Colonic mucosa (tissue), 4 donors: ENCODE measurements around the gene FAM13C. TPM values are rescaled to one million over a fixed set of nuclear protein-coding genes. Genes with fewer than 3 reads are reported as not detected.

ENCODE experiments used
- DNase-seq: peaks from one replicate; pipeline ENCODE4 v3.0.0-alpha.2; 2020
- H3K27ac ChIP-seq: fragments of 200-600 bp; one replicate; pipeline ENCODE4 v1.8.0; 2021
- H3K27me3 ChIP-seq: fragments of 200-600 bp; one replicate; pipeline ENCODE4 v1.8.0; 2021
- H3K36me3 ChIP-seq: fragments of 200-600 bp; one replicate; pipeline ENCODE4 v1.8.0; 2021
- H3K4me1 ChIP-seq: fragments of 200-600 bp; one replicate; pipeline ENCODE4 v1.8.0; 2021; ENCODE audit warnings: mild to moderate bottlenecking
- H3K4me3 ChIP-seq: fragments of 200-600 bp; one replicate; pipeline ENCODE4 v1.8.0; 2021
- H3K9ac ChIP-seq, 2 donors: one replicate each; pipeline ENCODE4 v1.7.0; 2013; ENCODE audit warnings: control low read depth in 2 of 2, low read depth in 2 of 2, low read length in 2 of 2
- H3K9me3 ChIP-seq: fragments of 200-600 bp; one replicate; pipeline ENCODE4 v1.8.0; 2021
- CTCF ChIP-seq: fragments of 200-600 bp; IDR thresholded peaks from one replicate; pipeline ENCODE4 v1.8.0; 2022; ENCODE audit warnings: antibody characterized with exemption, mild to moderate bottlenecking
- intact Hi-C: fragments of 100-400 bp; cut with DNase I; formaldehyde crosslinking; loops from one replicate; pipeline ENCODE4 v1.14.1; 2022
- total RNA-seq, 2 donors: library from RNA; stranded (reverse); fragmentation: NEBNext Ultra II Directional in 1 of 2; extraction: Animal tissue kit (Norgen Biotek cat#: 25700) in 1 of 2; gene quantifications; one replicate each; pipeline ENCODE4 v1.2.1, GENCODE V29; 2021
- donor health status: healthy.
- donor health status: DM: no; HTN: no; CAD: no.
- donor health status: DM: no; HTN: no; CAD: no.

Gene FAM13C
- total RNA-seq, 2 donors from 2014 or later = 1.0 to 2.5 TPM

GRCh38 chr10:59222788-59223187 is 139.6 kb downstream of the FAM13C start:
- TF ChIP-seq CTCF = no peak

GRCh38 chr10:59216178-59216869 is 146.0 kb downstream of the FAM13C start:
- DNase-seq = no peak
- no peak overlapping the region for H3K4me3 ChIP-seq
- no peak overlapping the region for H3K27ac ChIP-seq
- no peaks in the 10 kb centered on the region for H3K27me3 ChIP-seq
- intact Hi-C loops = no loop called here
- no peaks in the 10 kb centered on the region for H3K36me3 ChIP-seq
- no peak for TF ChIP-seq CTCF
- H3K9ac ChIP-seq = no peak overlapping the region
- H3K9me3 ChIP-seq = no peaks in the 10 kb centered on the region
- no peaks in the 10 kb centered on the region for H3K4me1 ChIP-seq

More at GRCh38 chr10:59222788-59223187, 139.6 kb downstream of the FAM13C start:
- Histone ChIP-seq H3K9ac (no peak overlapping the region), H3K27me3 (no peaks in the 10 kb centered on the region), H3K9me3 (no peaks in the 10 kb centered on the region), H3K4me1 (no peaks in the 10 kb centered on the region), H3K4me3 (no peak overlapping the region), H3K36me3 (no peaks in the 10 kb centered on the region), H3K27ac (no peak overlapping the region)
- intact Hi-C loops = no loop called here
- DNase-seq = no peak

GRCh38 chr10:59214160-59214559 is 148.2 kb downstream of the FAM13C start:
- no peaks in the 10 kb centered on the region for H3K36me3 ChIP-seq
- no peak for DNase-seq
- intact Hi-C loops = no loop called here

GRCh38 chr10:59212301-59212798 is 150.0 kb downstream of the FAM13C start:
- Histone ChIP-seq H3K36me3 (no peaks in the 10 kb centered on the region), H3K9me3 (no peaks in the 10 kb centered on the region), H3K4me3 (no peak overlapping the region), H3K27ac (no peak overlapping the region), H3K4me1 (no peaks in the 10 kb centered on the region), H3K9ac (no peak overlapping the region), H3K27me3 (no peaks in the 10 kb centered on the region)
- DNase-seq = no peak
- intact Hi-C loops = no loop called here
- TF ChIP-seq CTCF = no peak

More at GRCh38 chr10:59214160-59214559, 148.2 kb downstream of the FAM13C start:
- Histone ChIP-seq H3K9ac (no peak overlapping the region), H3K4me3 (no peak overlapping the region), H3K27me3 (no peaks in the 10 kb centered on the region), H3K27ac (no peak overlapping the region), H3K9me3 (no peaks in the 10 kb centered on the region), H3K4me1 (no peaks in the 10 kb centered on the region)
- TF ChIP-seq CTCF = no peak

- intact Hi-C loops = no loop called here
- TF ChIP-seq CTCF = no peak
- Histone ChIP-seq H3K9ac (no peak overlapping the region), H3K4me1 (no peaks in the 10 kb centered on the region), H3K27me3 (no peaks in the 10 kb centered on the region), H3K9me3 (no peaks in the 10 kb centered on the region), H3K36me3 (no peaks in the 10 kb centered on the region), H3K27ac (no peak overlapping the region), H3K4me3 (no peak overlapping the region)
- no peak for DNase-seq
Measured at GRCh38 chr10:59206204-59206720, 156.1 kb downstream of the FAM13C start.

Other genes with a start within 250 kb of the FAM13C start
- gene PHYHIPL, start 185.9 kb downstream of the FAM13C start, total RNA-seq = under 1 TPM in 1 of 2 donors, not detected in 1; 0.30 TPM